GM04504 (cell line): ENCODE measurements around the gene NOTCH3.
A peak's percentile ranks its signal among the peaks of the same experiment; 100 is the strongest.

Source experiments
- DNase-seq: peaks from one replicate; pipeline ENCODE4 v3.0.0-alpha.2; 2012; ENCODE audit warnings: low read depth

The NOTCH3 gene

GRCh38 chr19:15200553-15201364 is at the start of gene NOTCH3:
Gene NOTCH3 (minus strand): TSS chr19:15200995. CDS start chr19:15200905, 90 bp downstream.
- DNase-seq: no peak

GRCh38 chr19:15250640-15250993 is 49.8 kb upstream of the NOTCH3 start:
- DNase-seq: no peak

GRCh38 chr19:15249972-15250639 is 49.3 kb upstream of the NOTCH3 start:
- DNase-seq: peak; percentile 89

GRCh38 chr19:15249528-15249874 is 48.7 kb upstream of the NOTCH3 start:
- no peak for DNase-seq

- DNase-seq: peak; percentile 87
Measured at GRCh38 chr19:15248648-15249527, 48.1 kb upstream of the NOTCH3 start.

- no peak for DNase-seq
Measured at GRCh38 chr19:15248106-15248505, 47.3 kb upstream of the NOTCH3 start.

- no peak for DNase-seq
Measured at GRCh38 chr19:15247107-15248014, 46.6 kb upstream of the NOTCH3 start.

- no peak for DNase-seq
Measured at GRCh38 chr19:15246198-15246481, 45.3 kb upstream of the NOTCH3 start.

- DNase-seq: no peak
Measured at GRCh38 chr19:15245370-15246197, 44.8 kb upstream of the NOTCH3 start.

- DNase-seq: no peak
Measured at GRCh38 chr19:15244808-15245207, 44.0 kb upstream of the NOTCH3 start.

GRCh38 chr19:15244106-15244803 is 43.5 kb upstream of the NOTCH3 start:
- DNase-seq: no peak

GRCh38 chr19:15243236-15243957 is 42.6 kb upstream of the NOTCH3 start:
- DNase-seq: no peak

GRCh38 chr19:15241259-15241910 is 40.6 kb upstream of the NOTCH3 start:
- DNase-seq: no peak

- DNase-seq: no peak
Measured at GRCh38 chr19:15240515-15240914, 39.7 kb upstream of the NOTCH3 start.

GRCh38 chr19:15239337-15239949 is 38.6 kb upstream of the NOTCH3 start:
- DNase-seq: no peak

- DNase-seq: no peak
Measured at GRCh38 chr19:15238639-15239155, 37.9 kb upstream of the NOTCH3 start.

- DNase-seq: no peak
Measured at GRCh38 chr19:15237759-15238638, 37.2 kb upstream of the NOTCH3 start.
